OCI-LY7 (cell line): ENCODE measurements around the gene STXBP1. TPM values are rescaled to one million over a fixed set of nuclear protein-coding genes. Genes with fewer than 3 reads are reported as not detected.
"Not testable (repeated sequence)": the region's sequence is repeated elsewhere in the genome, so short reads cannot be mapped to it uniquely, and the experiment has no call there.

Experiments
- BruUV-seq: library from RNA; stranded (reverse); fragments of 400-500 nt; replicated peaks from 2 replicates; lab custom pipeline; 2021; lab: Mats Ljungman, UMichigan
- CTCF ChIA-PET: fragments of 300-600 bp; sonication (Branson Sonifier 250); formaldehyde crosslinking; loops from one replicate; lab custom pipeline; 2022; ENCODE audit warnings: antibody characterized with exemption; ENCODE audit not compliant: unreplicated experiment; lab: Charles Lee
- POLR2A ChIA-PET: fragments of 300-600 bp; sonication (Branson Sonifier 250); formaldehyde crosslinking; loops from one replicate; lab custom pipeline; 2022; ENCODE audit warnings: antibody characterized with exemption; lab: Charles Lee
- DNase-seq: peaks from one replicate; pipeline ENCODE4 v3.0.0-alpha.2; 2015; ENCODE audit warnings: low spot score
- H2AFZ ChIP-seq: fragments of 200-600 bp; sonication (generic), shearing (Covaris generic); 2 replicates; pipeline ENCODE4 v1.6.1; 2014; ENCODE audit warnings: mild to moderate bottlenecking, antibody characterized with exemption, low read length, moderate library complexity
- H3K27ac ChIP-seq: fragments of 200-600 bp; sonication (generic); 2 replicates; pipeline ENCODE4 v1.5.1; 2014; ENCODE audit warnings: mixed run types, low read depth, mild to moderate bottlenecking, moderate library complexity, low read length, inconsistent platforms; ENCODE audit not compliant: poor library complexity, severe bottlenecking
- H3K36me3 ChIP-seq: fragments of 200-600 bp; sonication (generic); 2 replicates; pipeline ENCODE4 v1.6.1; 2014; ENCODE audit warnings: mild to moderate bottlenecking, antibody characterized with exemption, low read length, moderate library complexity, mixed read lengths; ENCODE audit not compliant: insufficient read depth
- H3K4me1 ChIP-seq: fragments of 200-600 bp; sonication (generic); 2 replicates; pipeline ENCODE4 v1.5.1; 2014; ENCODE audit warnings: mild to moderate bottlenecking, low read length; ENCODE audit not compliant: insufficient read depth, poor library complexity, severe bottlenecking
- H3K4me2 ChIP-seq: fragments of 200-600 bp; sonication (generic); 2 replicates; pipeline ENCODE4 v1.6.1; 2014; ENCODE audit warnings: mild to moderate bottlenecking, low read length
- H3K4me3 ChIP-seq: fragments of 200-600 bp; sonication (generic); 2 replicates; pipeline ENCODE4 v1.5.1; 2014; ENCODE audit warnings: mild to moderate bottlenecking, low read depth, low read length; ENCODE audit not compliant: poor library complexity, severe bottlenecking
- H3K79me2 ChIP-seq: fragments of 200-600 bp; sonication (generic); 2 replicates; pipeline ENCODE4 v1.6.1; 2016; ENCODE audit warnings: low read depth, mild to moderate bottlenecking, low read length, moderate library complexity, mixed read lengths; ENCODE audit not compliant: insufficient read depth
- H3K9me2 ChIP-seq: fragments of 200-600 bp; sonication (generic); 2 replicates; pipeline ENCODE4 v1.6.1; 2016; ENCODE audit warnings: mild to moderate bottlenecking, low read length, mixed read lengths; ENCODE audit not compliant: insufficient read depth
- H3K9me3 ChIP-seq: fragments of 200-600 bp; sonication (generic); 2 replicates; pipeline ENCODE4 v1.6.1; 2014; ENCODE audit warnings: mild to moderate bottlenecking, mixed run types, low read length, mixed read lengths
- H4K20me1 ChIP-seq: fragments of 200-600 bp; sonication (generic); 2 replicates; pipeline ENCODE4 v1.6.1; 2014; ENCODE audit warnings: mild to moderate bottlenecking, antibody characterized with exemption, low read length, moderate library complexity, mixed read lengths; ENCODE audit not compliant: insufficient read depth
- CTCF ChIP-seq: fragments of 200-600 bp; sonication (generic); conservative IDR thresholded peaks from 2 replicates; pipeline ENCODE4 v1.5.1; 2014; ENCODE audit warnings: mild to moderate bottlenecking, antibody characterized with exemption, low read length, moderate library complexity, mixed read lengths
- EZH2phosphoT487 ChIP-seq: fragments of 200-600 bp; sonication (generic); IDR thresholded peaks from 2 replicates; pipeline ENCODE4 v1.6.1; 2018; ENCODE audit warnings: low read depth, borderline replicate concordance, mild to moderate bottlenecking, mixed run types, antibody characterized with exemption, low read length, moderate library complexity, mixed read lengths
- intact Hi-C: fragments of 100-400 bp; cut with micrococcal nuclease; formaldehyde crosslinking; loops from one replicate; pipeline ENCODE4 v1.10.0; 2022; ENCODE audit not compliant: unreplicated experiment
- total RNA-seq, 2 experiments: library from RNA; depleted of rRNA in 1 of 2; stranded (reverse); fragments of >200 nt in 1 of 2; shearing (Covaris generic) in 1 of 2; gene quantifications; 2 replicates each; pipeline ENCODE4 v1.2.3, GENCODE V29; 2014 to 2022

STXBP1 gene
- total RNA-seq, 2 experiments from 2014 or later = 4.1 to 20.4 TPM

GRCh38 chr9:127575875-127576778, 36.0 kb upstream of the STXBP1 start:
- H3K4me1 ChIP-seq = peaks cover 6% of the 10 kb centered on the region
- H4K20me1 ChIP-seq = no peaks in the 10 kb centered on the region
- ChIA-PET CTCF (no interaction called here), POLR2A (interaction anchor here (0.7 kb wide), 1 partner anchor 671 kb away, joined by 3 read pairs; no protein-coding TSS in a partner anchor)
- intact Hi-C loops = no loop called here
- H3K36me3 ChIP-seq = no peaks in the 10 kb centered on the region
- H2AFZ ChIP-seq = no peak overlapping the region
- H3K9me3 ChIP-seq = no peaks in the 10 kb centered on the region
- no peaks in the 10 kb centered on the region for H3K9me2 ChIP-seq
- no peaks in the 10 kb centered on the region for H3K79me2 ChIP-seq
- no peak overlapping the region for H3K27ac ChIP-seq
- BruUV-seq = no TSS peak
- no peak for DNase-seq
- TF ChIP-seq CTCF = no peak
- no peak for TF ChIP-seq EZH2phosphoT487
- no peak overlapping the region for H3K4me3 ChIP-seq
- no peak overlapping the region for H3K4me2 ChIP-seq

GRCh38 chr9:127577194-127577593, 34.9 kb upstream of the STXBP1 start:
- H4K20me1 ChIP-seq, BruUV-seq, POLR2A ChIA-PET, H3K36me3 ChIP-seq, intact Hi-C loops, H3K9me2 ChIP-seq, CTCF ChIA-PET, H3K4me1 ChIP-seq, DNase-seq, H2AFZ ChIP-seq, H3K4me3 ChIP-seq, H3K79me2 ChIP-seq, H3K9me3 ChIP-seq, H3K27ac ChIP-seq, H3K4me2 ChIP-seq: not testable (repeated sequence)

- H3K27ac ChIP-seq = no peak overlapping the region
- peaks cover 6% of the 10 kb centered on the region for H3K4me1 ChIP-seq
- DNase-seq = no peak
- TF ChIP-seq EZH2phosphoT487 (no peak), CTCF (no peak)
- no peaks in the 10 kb centered on the region for H3K9me2 ChIP-seq
- H3K4me2 ChIP-seq = no peak overlapping the region
- no peak overlapping the region for H2AFZ ChIP-seq
- H3K4me3 ChIP-seq = no peak overlapping the region
- intact Hi-C loops = no loop called here
- H3K36me3 ChIP-seq = no peaks in the 10 kb centered on the region
- ChIA-PET CTCF (no interaction called here), POLR2A (interaction anchor here (0.7 to 1.4 kb wide), 3 partner anchors 9 to 547 kb away, joined by 3 to 6 read pairs (median 3); no protein-coding TSS in a partner anchor)
- H3K9me3 ChIP-seq = no peaks in the 10 kb centered on the region
- BruUV-seq = no TSS peak
- H3K79me2 ChIP-seq = no peaks in the 10 kb centered on the region
- no peaks in the 10 kb centered on the region for H4K20me1 ChIP-seq
Measured at GRCh38 chr9:127578627-127578951, 33.5 kb upstream of the STXBP1 start.
